Prostate gland (tissue), 2 donors: Measurements from ENCODE around the gene MIPOL1.

ENCODE experiments used
- CTCF ChIP-seq, 4 experiments: fragments of 200-600 bp in 2 of 4; fragments of 450-650 bp in 2 of 4; sonication (generic) in 2 of 4; IDR thresholded peaks; 1 replicate in 3 of 4; 2 replicates in 1 of 4; pipeline ENCODE4 v1.5.1; 2016 to 2019; ENCODE audit warnings: antibody characterized with exemption in 4 of 4, mild to moderate bottlenecking in 2 of 4, moderate library complexity in 2 of 4
- POLR2A ChIP-seq: fragments of 450-650 bp; IDR thresholded peaks from one replicate; pipeline ENCODE4 v1.6.1; 2016; ENCODE audit warnings: antibody characterized with exemption, mild to moderate bottlenecking
- POLR2AphosphoS5 ChIP-seq: sonication (generic); formaldehyde crosslinking; IDR thresholded peaks from one replicate; pipeline ENCODE4 v1.6.1; 2017; ENCODE audit warnings: antibody characterized with exemption

DNA sequence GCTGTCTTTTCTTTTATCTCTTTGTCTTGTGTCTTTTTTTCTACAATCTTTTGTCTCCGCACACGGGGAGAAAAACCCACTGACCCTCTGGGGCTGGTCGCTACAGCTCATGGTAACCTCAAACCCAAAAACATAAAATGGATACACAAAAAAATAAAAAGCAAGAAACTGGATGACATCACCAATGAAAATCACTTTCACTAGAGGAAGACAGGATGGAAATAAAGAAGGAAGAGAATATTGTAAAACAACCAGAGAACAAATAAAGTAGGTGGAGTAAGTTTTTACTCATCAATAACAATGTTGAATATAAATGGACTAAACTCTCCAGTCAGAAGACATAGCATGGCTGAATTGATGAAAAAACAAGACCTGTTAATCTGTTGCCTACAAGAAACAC, 17.6 kb downstream of the MIPOL1 start:
- TF ChIP-seq CTCF (IDR thresholded peaks at IDR 0.05), result no peak
- TF ChIP-seq POLR2AphosphoS5, result no peak
- no peak for TF ChIP-seq POLR2A
